Epithelial cell of prostate (primary cell): ENCODE results near the gene UNCX.

ENCODE experiments used
- DNase-seq: peaks from one replicate; pipeline ENCODE4 v3.0.0-alpha.2; 2011; ENCODE audit warnings: low read depth, low spot score
- H3K27ac ChIP-seq: fragments of 450-650 bp; 2 replicates; pipeline ENCODE4 v1.5.1; 2017; ENCODE audit warnings: mild to moderate bottlenecking

UNCX gene

DNA sequence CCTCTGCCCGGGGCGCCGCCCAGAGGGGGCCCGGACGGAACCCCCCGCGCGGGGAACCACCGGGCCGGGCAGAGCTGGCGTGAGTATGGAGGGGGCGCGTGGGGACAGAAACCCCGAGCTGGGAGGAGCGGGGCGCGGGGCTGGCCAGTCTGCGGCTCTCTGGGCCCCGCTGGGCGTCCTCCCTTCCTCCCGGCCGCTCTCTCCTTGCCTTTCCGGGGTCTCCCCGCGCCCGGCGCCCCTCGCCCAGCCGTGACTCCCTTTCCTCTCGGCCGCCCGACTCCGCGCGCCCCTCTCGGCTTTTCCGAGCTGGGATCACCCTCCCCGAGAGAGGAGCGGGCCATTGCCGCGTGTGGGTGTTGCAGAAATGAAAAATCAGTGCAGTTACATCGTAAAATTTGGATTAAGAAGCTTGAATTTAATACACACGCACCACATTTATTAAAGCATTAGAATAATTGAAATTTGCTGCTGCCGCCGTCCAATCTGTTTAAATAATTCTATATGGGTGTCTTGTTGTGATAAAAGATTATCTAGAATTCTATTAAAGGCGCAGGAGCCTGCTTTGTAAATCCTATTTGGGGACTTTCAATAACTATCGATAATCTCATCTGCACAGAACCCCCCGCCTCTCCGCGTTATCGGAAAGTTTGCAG is 9.1 kb downstream of the UNCX start:
- DNase-seq, result no peak
- H3K27ac ChIP-seq, result no peak overlapping the region

GRCh38 chr7:1242256-1242605 is 9.6 kb downstream of the UNCX start:
- DNase-seq, result no peak
- no peak overlapping the region for H3K27ac ChIP-seq

DNA sequence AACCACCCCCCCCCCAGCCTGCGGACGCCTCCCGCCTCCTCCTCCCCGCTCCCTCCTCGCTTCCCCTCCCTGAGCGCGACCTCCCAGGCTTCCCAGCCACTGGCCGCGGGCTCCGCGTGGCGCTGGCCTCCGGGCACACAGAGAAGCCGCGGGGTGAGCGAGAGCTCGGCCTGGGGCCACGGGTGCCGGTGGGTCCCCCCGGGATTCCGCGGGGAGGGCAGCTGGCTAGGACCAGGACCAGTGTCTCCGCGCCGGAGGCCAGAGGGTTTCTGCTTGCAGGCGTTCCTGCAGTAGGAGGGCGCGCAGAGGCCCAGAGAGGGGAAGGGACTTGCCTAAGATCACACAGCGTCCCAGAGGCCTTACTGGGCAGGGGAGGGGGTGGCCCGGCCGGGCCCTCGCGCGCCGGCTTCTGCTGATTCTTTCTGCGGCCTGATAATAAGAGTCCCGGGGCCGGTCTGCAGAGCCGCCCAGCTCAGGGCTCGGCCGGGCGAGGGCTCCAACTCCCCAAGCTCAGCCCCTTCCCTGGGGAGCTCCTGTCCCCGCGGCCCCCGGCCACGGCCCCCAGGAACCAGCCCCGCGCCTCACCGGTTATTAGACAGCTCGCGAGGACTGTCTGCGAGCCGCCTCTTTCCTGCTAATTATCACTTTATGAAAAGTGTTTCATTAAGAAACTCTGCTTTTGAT is 10.1 kb downstream of the UNCX start:
- H3K27ac ChIP-seq, result no peak overlapping the region
- DNase-seq, result no peak

- DNase-seq, result no peak
- H3K27ac ChIP-seq, result no peak overlapping the region
Measured at GRCh38 chr7:1243290-1243963, 10.8 kb downstream of the UNCX start.

GRCh38 chr7:1243964-1244416 is 11.3 kb downstream of the UNCX start:
- no peak for DNase-seq
- no peak overlapping the region for H3K27ac ChIP-seq

DNA sequence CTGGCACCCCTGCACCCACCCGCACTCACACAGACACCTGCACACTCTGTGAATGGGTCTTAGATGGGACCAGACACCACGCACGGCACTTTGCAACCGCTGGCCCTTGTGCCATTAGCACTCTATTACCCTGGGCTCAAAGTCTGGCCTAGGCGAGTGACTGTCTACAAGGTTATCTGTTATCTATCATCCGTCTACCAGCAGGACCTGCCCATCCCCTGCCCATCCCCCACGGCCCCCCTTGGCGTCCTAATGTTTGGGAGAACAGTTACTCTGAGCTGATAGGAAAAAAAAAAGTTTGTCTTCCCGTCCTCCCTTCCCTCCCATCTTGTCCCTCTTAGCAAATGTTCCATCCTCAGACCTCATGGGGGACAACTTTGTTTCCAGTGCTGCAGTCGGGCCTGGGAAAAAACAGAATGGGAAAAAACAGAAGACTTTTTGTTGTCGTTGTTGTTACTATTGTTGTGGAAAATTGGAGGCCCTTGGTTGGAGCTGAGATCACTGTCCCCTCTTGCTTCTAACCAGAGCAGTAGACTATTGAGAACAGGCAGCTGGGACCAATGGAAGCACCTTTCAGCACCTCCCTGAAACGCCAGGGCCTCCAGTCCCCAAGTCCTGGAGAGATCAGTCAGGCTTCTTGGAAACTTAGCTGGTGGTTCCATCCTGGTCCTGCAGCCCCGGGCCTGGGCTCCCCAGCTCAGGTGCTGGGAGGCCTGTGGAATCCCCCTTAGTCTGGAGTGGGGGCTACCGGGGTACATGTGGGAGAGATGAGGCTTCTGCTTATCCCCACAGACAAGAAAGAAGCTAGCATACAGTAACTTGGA is 12.2 kb downstream of the UNCX start:
- no peak overlapping the region for H3K27ac ChIP-seq
- DNase-seq, result no peak

DNA sequence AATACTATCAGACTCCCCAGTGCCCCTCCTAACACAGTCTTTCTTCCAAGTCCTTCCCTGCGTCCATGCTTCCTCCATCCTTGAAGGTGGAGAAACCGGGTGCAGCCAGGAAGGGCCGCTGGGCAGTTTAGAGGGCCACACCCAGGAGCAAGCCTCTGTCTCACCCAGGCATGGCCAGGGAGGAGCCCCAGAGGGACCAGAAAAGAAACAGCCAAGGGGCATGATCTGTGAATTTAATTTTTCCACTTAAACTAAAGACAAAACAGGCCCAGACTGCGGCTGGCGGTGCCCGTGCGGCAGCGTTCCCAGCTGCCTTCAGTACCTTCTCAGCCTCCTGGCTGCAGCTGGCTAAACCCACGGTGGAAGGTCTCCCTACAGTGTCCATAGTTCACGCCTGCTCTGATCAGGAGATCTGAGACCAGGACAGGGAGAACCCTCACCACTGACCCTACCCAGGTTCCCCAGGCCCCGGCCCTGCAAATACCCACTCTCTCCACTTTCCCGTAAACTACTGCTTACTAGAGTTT is 12.9 kb downstream of the UNCX start:
- no peak for DNase-seq
- H3K27ac ChIP-seq, result no peak overlapping the region

DNA sequence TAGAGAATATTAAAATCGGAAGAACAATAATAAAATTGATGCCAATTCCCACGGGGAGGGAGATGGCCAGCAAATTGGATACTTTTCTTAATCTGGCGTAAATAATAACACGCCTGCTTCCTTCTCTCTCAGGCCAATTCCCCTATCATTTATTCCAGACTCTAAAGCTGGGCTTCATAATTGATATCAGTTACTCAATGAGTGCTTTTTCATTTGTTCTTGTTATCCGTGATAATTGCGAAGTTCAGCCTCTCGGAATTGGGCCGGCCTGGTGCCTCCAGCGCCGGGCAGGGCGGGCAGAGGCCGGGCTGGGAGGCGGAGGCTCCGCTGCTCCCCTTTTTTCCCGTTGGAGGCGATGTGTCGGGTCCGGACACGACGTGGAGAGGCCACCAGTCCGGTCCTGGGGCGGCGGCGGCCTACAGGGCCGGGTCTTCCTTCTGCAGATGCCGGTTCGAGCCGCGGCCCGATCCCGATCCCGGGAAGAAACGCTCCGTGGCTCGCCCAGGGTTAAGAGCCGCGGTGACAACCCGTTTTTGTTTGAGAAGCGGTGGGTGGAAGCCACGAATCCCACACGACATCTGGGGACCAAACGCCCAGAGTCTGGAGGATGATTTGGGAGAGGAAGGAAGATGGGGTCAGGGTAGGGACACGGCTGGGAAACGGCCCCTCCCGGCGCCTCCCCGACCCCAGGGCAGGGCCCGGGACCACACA is 13.6 kb downstream of the UNCX start:
- DNase-seq, result no peak

DNA sequence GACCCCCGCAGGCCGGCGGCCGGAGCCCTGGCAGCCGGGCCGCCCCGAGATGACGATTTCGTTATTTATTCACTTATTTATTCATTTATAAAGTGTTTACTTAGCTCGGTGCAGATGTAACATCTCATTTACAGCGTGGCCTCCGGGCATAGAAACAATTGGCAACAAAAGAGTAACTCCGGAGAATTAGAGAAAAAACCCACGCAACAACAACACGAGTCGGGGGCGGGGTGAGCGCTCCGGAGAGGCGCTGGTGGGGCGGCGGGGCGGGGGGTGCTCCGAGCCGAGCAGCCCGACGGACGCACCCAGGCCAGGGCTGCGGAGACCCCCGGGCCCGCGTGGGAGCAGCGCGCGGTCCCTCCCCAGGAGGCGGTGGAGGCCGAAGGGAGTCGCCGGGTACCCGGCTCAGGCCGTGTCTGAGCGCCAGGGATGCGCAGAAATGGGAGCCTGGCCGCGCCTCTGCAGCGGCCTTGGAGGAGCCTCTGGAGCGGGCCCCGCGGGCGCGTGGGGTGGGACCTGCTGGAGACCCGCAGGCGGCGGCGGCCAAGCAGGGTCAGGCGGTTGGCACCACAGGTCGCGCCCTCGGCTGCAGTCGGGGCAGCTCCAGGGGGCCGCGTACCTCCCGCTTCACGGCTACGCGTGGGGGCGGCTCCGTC is 14.3 kb downstream of the UNCX start:
- DNase-seq, result no peak

More for the DNA sequence above, 13.6 kb downstream of the UNCX start:
- no peak overlapping the region for H3K27ac ChIP-seq

DNA sequence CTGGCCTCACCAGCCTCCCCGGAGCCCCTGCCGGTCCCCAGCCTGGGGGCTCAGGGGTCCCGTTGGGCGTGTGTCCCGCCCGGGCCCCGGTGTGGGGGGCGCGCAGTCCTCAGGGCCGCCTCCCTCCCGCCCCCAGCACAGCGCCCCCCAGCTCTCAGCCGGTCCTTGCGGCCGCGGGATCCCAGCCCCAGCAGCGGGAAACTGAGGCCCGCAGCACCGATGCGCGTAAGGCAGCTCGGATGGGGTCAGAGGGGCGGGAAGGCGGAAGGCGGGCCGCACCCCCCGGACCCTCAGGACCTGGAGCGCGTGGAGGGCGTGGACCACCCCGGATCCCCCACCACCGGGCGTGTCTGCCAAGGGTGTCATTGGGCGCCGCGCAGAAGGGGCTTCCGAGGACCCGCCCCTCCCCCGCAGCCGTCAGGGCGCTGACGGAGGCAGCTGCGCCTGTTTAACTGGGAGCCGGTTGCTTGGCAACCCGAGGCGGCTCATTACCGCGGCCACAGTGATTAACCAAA is 14.9 kb downstream of the UNCX start:
- no peak overlapping the region for H3K27ac ChIP-seq
- no peak for DNase-seq

More for the DNA sequence above, 14.3 kb downstream of the UNCX start:
- no peak overlapping the region for H3K27ac ChIP-seq

DNA sequence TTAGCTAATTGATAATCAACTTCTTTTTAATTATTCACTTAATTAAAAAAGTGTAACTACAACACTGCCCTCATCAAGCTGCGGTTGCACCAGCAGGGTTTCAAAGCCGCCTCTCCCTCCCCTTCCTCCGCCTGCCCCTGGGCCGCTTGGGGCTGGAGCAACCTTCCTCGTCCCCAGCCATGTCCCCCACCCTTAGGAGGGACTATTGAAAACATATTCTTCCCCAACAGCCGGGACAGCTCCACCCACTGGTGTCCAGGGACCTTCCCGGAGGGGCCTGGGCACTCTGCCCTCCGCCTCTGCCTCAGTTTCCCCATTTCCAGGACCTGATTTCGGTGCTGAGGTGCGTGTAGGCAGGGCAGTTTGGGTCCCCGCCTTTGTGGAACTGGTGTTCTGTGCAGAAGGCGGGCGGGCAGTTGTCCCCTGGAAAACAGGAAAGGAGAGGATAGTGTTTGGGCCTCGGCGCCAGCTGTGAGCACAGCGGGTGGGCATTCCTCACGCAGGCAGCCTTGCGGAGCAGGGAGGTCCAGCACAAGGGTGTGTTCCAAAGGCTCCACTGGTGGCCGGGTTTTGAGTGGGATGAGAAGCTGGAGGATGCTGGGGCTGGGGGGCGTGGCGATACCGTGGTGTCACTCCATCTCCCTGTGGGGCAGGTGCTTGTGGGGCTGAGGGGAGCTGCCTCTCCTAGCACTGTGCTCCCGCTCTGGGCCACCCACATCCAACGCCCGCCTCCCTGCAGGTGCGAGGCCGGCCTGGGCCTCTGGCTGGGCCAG is 15.7 kb downstream of the UNCX start:
- DNase-seq, result no peak

DNA sequence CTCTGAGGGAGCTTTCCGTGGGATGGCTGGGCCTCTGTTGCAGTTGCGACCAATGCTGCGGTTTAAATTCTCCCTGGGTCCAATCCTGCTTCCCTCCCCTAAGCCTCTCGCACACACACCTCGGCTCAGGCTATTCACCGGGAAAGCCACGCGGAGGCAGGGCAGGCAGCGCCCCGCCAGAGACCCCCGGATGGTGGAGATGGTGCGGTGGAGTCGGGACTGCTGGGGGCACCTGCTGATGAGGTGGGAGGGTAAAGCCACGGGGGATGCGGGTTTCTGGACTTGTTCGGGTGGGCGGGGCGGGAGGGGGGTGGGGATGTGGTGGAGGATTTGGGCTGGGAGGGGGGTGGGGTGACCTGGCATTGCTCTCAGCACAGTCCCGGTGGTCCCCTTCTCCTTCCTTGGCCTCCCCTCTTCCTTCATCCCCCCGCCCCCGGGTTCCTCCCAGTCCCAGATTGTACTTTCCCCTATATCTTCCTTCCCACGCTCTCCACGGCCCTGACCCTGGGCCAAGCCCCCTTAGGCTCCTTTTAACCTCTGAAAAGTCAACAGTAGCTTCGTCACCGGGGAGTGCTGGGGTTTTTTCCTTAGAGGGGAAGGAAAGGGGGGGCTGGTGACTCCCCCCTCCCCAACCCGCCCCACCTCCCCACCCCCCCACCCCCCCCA is 16.4 kb downstream of the UNCX start:
- no peak for DNase-seq
- no peak overlapping the region for H3K27ac ChIP-seq

More for the DNA sequence above, 15.7 kb downstream of the UNCX start:
- no peak overlapping the region for H3K27ac ChIP-seq

DNA sequence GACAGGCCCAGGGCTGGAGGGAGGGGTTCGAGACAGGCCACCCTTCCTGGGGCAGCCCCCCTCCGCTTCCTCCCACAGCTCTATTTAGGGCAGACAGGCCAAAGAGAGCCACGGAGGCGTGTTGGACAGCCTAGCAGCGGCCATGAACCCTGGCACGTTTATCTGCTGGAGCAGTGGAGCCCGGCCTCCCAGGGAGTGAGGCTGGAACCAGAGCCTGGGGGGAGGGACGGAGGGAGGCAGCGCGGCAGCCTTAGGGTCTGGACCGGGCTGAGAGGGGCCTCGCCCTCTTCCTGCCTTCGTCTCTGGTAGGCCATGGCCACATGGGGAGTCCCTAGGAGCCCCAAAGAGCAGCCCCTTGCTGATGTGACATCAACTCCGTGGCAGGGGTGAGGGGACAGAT is 17.1 kb downstream of the UNCX start:
- no peak overlapping the region for H3K27ac ChIP-seq
- no peak for DNase-seq

DNA sequence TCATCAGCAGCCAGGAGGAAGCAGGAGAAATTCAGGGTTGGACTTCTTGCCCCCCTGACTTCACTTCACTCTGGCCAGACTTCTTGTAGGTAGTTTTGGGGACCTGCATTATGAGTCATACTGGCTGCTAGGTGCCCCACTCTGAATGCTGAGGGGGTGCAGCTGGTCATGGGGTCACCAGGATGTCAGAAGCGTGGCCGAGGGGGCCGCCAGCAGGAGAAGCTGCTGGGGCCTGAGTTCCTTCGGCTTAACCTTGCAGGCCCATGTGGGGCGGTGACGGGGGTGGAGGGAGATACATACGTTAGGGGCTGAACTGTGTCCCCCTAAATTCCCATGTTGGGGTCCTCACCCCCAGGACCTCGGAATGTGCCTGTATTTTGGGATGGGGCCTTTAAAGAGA is 18.2 kb downstream of the UNCX start:
- no peak for DNase-seq
- H3K27ac ChIP-seq, result no peak overlapping the region

DNA sequence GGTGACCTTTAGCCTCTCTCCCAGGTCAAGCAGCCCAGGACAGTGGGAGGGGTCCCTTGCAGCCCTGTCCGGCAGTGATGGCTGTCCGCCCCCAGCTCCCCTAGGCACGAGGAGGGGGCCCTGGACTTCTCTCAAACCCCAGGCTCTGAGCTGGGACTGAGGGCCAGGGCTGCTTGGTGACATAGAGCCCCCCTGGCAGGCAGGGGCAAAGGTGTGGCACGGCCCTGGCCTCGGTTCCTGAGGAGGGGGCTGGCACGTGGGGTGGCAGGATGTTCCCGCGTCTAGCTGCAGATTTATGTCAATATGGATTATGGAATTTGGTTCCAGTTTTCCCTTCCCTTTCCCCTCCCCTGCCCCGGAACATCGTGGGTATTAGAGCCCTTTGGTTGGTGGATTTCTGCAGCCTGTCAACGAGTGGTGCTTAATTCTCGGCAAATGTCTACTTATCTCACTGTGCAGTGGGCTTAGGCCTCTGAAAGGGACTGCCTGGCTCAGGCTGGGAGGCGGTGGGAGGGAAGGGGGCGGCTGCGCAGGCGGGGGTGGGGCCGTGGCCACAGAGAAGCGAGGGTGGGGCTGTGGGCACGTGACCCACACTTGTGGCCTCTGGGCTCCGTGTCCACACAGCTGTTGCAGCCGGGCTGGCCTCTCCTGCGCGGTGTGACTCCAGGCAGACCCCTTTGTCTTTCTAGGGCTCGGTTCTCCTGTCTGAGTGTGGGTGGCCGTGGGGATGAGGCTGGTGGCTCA is 19.3 kb downstream of the UNCX start:
- DNase-seq, result no peak
- H3K27ac ChIP-seq, result no peak overlapping the region

- H3K27ac ChIP-seq, result no peak overlapping the region
- DNase-seq, result no peak
Measured at GRCh38 chr7:1252540-1253090, 19.9 kb downstream of the UNCX start.

DNA sequence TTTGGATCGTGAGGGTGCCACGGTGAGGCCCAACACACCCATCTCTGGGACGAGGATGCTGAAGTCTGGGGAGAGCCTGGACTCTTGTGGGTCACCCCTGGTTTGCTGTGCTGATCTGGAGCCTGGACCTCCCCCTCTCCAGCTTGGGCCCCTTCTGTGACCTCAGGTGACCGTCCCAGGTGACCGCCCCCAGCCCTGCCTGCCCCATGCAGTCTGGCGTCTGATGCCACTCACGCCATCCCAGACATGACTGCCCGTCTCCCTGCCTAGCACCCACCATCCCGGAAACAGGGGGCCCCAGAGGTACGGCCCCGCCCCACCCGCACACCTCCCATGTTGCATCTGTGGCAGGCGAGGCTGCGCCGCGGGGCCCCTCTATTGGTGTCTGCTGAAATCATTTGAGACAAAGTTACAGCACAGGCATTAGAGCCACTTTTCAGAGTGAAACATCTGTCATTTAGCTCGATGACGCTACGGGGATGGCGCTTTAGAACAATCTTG is 21.1 kb downstream of the UNCX start:
- H3K27ac ChIP-seq, result no peak overlapping the region
- DNase-seq, result no peak
